Upper lobe of right lung (tissue), 1 donor: Measurements from ENCODE around the gene ZNF777. TPM values are rescaled to one million over a fixed set of nuclear protein-coding genes. Genes with fewer than 3 reads are reported as not detected.
A peak's percentile ranks its signal among the peaks of the same experiment; 100 is the strongest.
"Not testable (repeated sequence)": the region's sequence is repeated elsewhere in the genome, so short reads cannot be mapped to it uniquely, and the experiment has no call there.

Source experiments
- ATAC-seq: fragments of 200-7000 bp; cut with Tn5 transposase; one replicate; pipeline ENCODE4 v1.9.1; 2020; ENCODE audit warnings: mild to moderate bottlenecking, moderate library complexity
- DNase-seq: peaks from one replicate; pipeline ENCODE4 v3.0.0-alpha.2; 2020
- H3K27ac ChIP-seq: fragments of 200-600 bp; one replicate; pipeline ENCODE4 v1.8.0; 2022
- H3K27me3 ChIP-seq: fragments of 200-600 bp; one replicate; pipeline ENCODE4 v1.8.0; 2022; ENCODE audit warnings: mild to moderate bottlenecking
- H3K36me3 ChIP-seq: fragments of 200-600 bp; one replicate; pipeline ENCODE4 v1.8.0; 2022
- H3K4me1 ChIP-seq: fragments of 200-600 bp; one replicate; pipeline ENCODE4 v1.8.0; 2022
- H3K4me3 ChIP-seq: fragments of 200-600 bp; one replicate; pipeline ENCODE4 v1.8.0; 2022; ENCODE audit warnings: mild to moderate bottlenecking
- H3K9me3 ChIP-seq: fragments of 200-600 bp; one replicate; pipeline ENCODE4 v1.8.0; 2022
- CTCF ChIP-seq: fragments of 200-600 bp; IDR thresholded peaks from one replicate; pipeline ENCODE4 v1.8.0; 2022; ENCODE audit warnings: antibody characterized with exemption
- intact Hi-C: fragments of 100-400 bp; cut with DNase I; formaldehyde crosslinking; loops from one replicate; pipeline ENCODE4 v1.11.0; 2022
- total RNA-seq: library from RNA; stranded (reverse); fragmentation: NEBNext Ultra II Directional; extraction: Animal tissue kit (Norgen Biotek cat#: 25700); gene quantifications from one replicate; pipeline ENCODE4 v1.2.1, GENCODE V29; 2021
- donor health status: DM: no; HTN: yes; CAD: no; lungs with severe emphysema.

Gene ZNF777
- total RNA-seq, 1 donor from 2014 or later, result 11.3 TPM

GRCh38 chr7:149422162-149422913 is 38.5 kb downstream of the ZNF777 start:
- H3K4me3 ChIP-seq, result peak overlapping the region; percentile 54
- intact Hi-C loops, result no loop called here
- H3K27me3 ChIP-seq, result no peaks in the 10 kb centered on the region
- ATAC-seq (peak; percentile 98), DNase-seq (peak; percentile 89)
- no peaks in the 10 kb centered on the region for H3K36me3 ChIP-seq
- no peaks in the 10 kb centered on the region for H3K9me3 ChIP-seq
- peak overlapping the region; percentile 58 for H3K27ac ChIP-seq
- peaks cover 7% of the 10 kb centered on the region for H3K4me1 ChIP-seq
- TF ChIP-seq CTCF, result peak; percentile 45

- no peak overlapping the region for H3K27ac ChIP-seq
- H3K36me3 ChIP-seq, result no peaks in the 10 kb centered on the region
- ATAC-seq (no peak), DNase-seq (no peak)
- H3K4me1 ChIP-seq, result peaks cover 7% of the 10 kb centered on the region
- no peak for TF ChIP-seq CTCF
- intact Hi-C loops, result no loop called here
- no peaks in the 10 kb centered on the region for H3K27me3 ChIP-seq
- no peak overlapping the region for H3K4me3 ChIP-seq
- no peaks in the 10 kb centered on the region for H3K9me3 ChIP-seq
Observed at GRCh38 chr7:149420006-149420405, 40.9 kb downstream of the ZNF777 start.

- Histone ChIP-seq H3K4me3 (peak overlapping the region; percentile 14), H3K27ac (no peak overlapping the region), H3K27me3 (no peaks in the 10 kb centered on the region), H3K36me3 (no peaks in the 10 kb centered on the region), H3K9me3 (no peaks in the 10 kb centered on the region), H3K4me1 (no peaks in the 10 kb centered on the region)
- TF ChIP-seq CTCF, result no peak
- ATAC-seq (no peak), DNase-seq (no peak)
- intact Hi-C loops, result no loop called here
Observed at GRCh38 chr7:149415391-149416071, 45.3 kb downstream of the ZNF777 start.

- DNase-seq, result no peak
- Histone ChIP-seq H3K27ac (no peak overlapping the region), H3K36me3 (no peaks in the 10 kb centered on the region), H3K9me3 (no peaks in the 10 kb centered on the region), H3K27me3 (no peaks in the 10 kb centered on the region), H3K4me1 (no peaks in the 10 kb centered on the region), H3K4me3 (peak overlapping the region; percentile 14)
- ATAC-seq, result peak; percentile 62
- TF ChIP-seq CTCF, result no peak
- intact Hi-C loops, result no loop called here
Observed at GRCh38 chr7:149414745-149415390, 46.0 kb downstream of the ZNF777 start.

- no peak for ATAC-seq
- no peaks in the 10 kb centered on the region for H3K36me3 ChIP-seq
- no peak for TF ChIP-seq CTCF
- H3K4me1 ChIP-seq, result no peaks in the 10 kb centered on the region
- no peak overlapping the region for H3K4me3 ChIP-seq
- H3K27ac ChIP-seq, result no peak overlapping the region
- DNase-seq, result no peak
- H3K9me3 ChIP-seq, result no peaks in the 10 kb centered on the region
- intact Hi-C loops, result no loop called here
- no peaks in the 10 kb centered on the region for H3K27me3 ChIP-seq
Observed at GRCh38 chr7:149414171-149414570, 46.7 kb downstream of the ZNF777 start.

- H3K36me3 ChIP-seq, H3K27me3 ChIP-seq, H3K9me3 ChIP-seq, H3K27ac ChIP-seq, DNase-seq, ATAC-seq, H3K4me1 ChIP-seq, H3K4me3 ChIP-seq, intact Hi-C loops: not testable (repeated sequence)
Observed at GRCh38 chr7:149413083-149413482, 47.8 kb downstream of the ZNF777 start.
